ENCODE data around the gene DHRS11. TPM values are rescaled to one million over a fixed set of nuclear protein-coding genes. Genes with fewer than 3 reads are reported as not detected.

The DHRS11 gene
- total RNA-seq, 1 experiment from 2014 or later: 27.9 TPM

- no peak overlapping the region for H3K4me3 Mint-ChIP-seq
- H2BK5ac ChIP-seq (ENCODE audit: insufficient read length, low read length): no peak overlapping the region
- no peaks in the 10 kb centered on the region for H3K9me3 ChIP-seq (ENCODE audit: control insufficient read depth, low read depth, low read length)
- no peak overlapping the region for H4K8ac ChIP-seq (replicated peaks; ENCODE audit: insufficient read length, low read depth, low read length)
- no peak overlapping the region for H4K91ac ChIP-seq (ENCODE audit: insufficient read length, low read depth, low read length)
- no peak overlapping the region for H4K5ac ChIP-seq (ENCODE audit: insufficient read length, low read depth, low read length)
- no CpG with 5 or more reads among the region's 4 CpGs for WGBS (ENCODE audit: extremely low coverage, insufficient read length, low lambda C conversion rate)
- H3K9me3 Mint-ChIP-seq: no peaks in the 10 kb centered on the region
- no peak overlapping the region for H3T11ph ChIP-seq (ENCODE audit: low read length)
- peaks cover 27 to 60% of the 10 kb centered on the region in 2 experiments for H3K4me1 Mint-ChIP-seq
- H3K56ac ChIP-seq (ENCODE audit: insufficient read length, low read depth, low read length): no peak overlapping the region
- no peak overlapping the region for H2BK15ac ChIP-seq (ENCODE audit: low read depth, low read length)
- peaks cover 6% of the 10 kb centered on the region; the same call in 1 of the 2 replicates for H3K4me1 ChIP-seq (ENCODE audit: insufficient read depth, low read length)
- H3K27me3 ChIP-seq (ENCODE audit: insufficient read depth, low read length): no peaks in the 10 kb centered on the region
- no peak overlapping the region for H2BK120ac ChIP-seq (ENCODE audit: low read depth, low read length, poor library complexity, severe bottlenecking)
- no peaks in the 10 kb centered on the region for H4K20me1 ChIP-seq (ENCODE audit: control insufficient read depth, insufficient read depth, insufficient read length)
- no peak overlapping the region for H3K4ac ChIP-seq (ENCODE audit: low read depth, low read length)
- H2AK5ac ChIP-seq (ENCODE audit: insufficient read length, low read length): no peak overlapping the region
- H3K27ac Mint-ChIP-seq: no peak overlapping the region
- no peak overlapping the region for H3K18ac ChIP-seq (ENCODE audit: insufficient read length, low read depth, low read length)
- no peak overlapping the region for H3K23ac ChIP-seq (ENCODE audit: insufficient read length, low read depth, low read length)
- H3K79me1 ChIP-seq (ENCODE audit: insufficient read depth, low read depth, low read length, poor library complexity, severe bottlenecking): no peaks in the 10 kb centered on the region
- no peak overlapping the region for H2BK12ac ChIP-seq (ENCODE audit: insufficient read length, low read depth, low read length)
- H3K27me3 Mint-ChIP-seq (ENCODE audit: low read depth): peaks cover 51% of the 10 kb centered on the region
- H2BK20ac ChIP-seq (ENCODE audit: low read depth, low read length, poor library complexity, severe bottlenecking): no peak overlapping the region
- no peaks in the 10 kb centered on the region for H3K79me2 ChIP-seq (ENCODE audit: insufficient read depth, low read length)
- no peak overlapping the region for H3K9ac ChIP-seq (ENCODE audit: extremely low read depth, insufficient read length, low read length)
- DNase-seq: no peak
- H2AFZ ChIP-seq (ENCODE audit: low read length): no peak overlapping the region
- no peak overlapping the region for H3K27ac ChIP-seq (ENCODE audit: insufficient read length, low read depth, low read length)
- no peaks in the 10 kb centered on the region; a peak in 1 of 7 replicates for H3K36me3 Mint-ChIP-seq (ENCODE audit: insufficient read depth in 1 of 3, low read depth in 3 of 3)
- TF ChIP-seq, protein P1, sequence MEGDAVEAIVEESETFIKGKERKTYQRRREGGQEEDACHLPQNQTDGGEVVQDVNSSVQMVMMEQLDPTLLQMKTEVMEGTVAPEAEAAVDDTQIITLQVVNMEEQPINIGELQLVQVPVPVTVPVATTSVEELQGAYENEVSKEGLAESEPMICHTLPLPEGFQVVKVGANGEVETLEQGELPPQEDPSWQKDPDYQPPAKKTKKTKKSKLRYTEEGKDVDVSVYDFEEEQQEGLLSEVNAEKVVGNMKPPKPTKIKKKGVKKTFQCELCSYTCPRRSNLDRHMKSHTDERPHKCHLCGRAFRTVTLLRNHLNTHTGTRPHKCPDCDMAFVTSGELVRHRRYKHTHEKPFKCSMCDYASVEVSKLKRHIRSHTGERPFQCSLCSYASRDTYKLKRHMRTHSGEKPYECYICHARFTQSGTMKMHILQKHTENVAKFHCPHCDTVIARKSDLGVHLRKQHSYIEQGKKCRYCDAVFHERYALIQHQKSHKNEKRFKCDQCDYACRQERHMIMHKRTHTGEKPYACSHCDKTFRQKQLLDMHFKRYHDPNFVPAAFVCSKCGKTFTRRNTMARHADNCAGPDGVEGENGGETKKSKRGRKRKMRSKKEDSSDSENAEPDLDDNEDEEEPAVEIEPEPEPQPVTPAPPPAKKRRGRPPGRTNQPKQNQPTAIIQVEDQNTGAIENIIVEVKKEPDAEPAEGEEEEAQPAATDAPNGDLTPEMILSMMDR (conservative IDR thresholded peaks at IDR 0.05): no peak
- H3K4me2 ChIP-seq (ENCODE audit: insufficient read depth, insufficient read length, low read length): no peak overlapping the region
- H3K14ac ChIP-seq (ENCODE audit: insufficient read depth, low read length): no peak overlapping the region
- H3K23me2 ChIP-seq (ENCODE audit: insufficient read length, low read depth, low read length, poor library complexity, severe bottlenecking): no peaks in the 10 kb centered on the region
Observed at GRCh38 chr17:36631022-36631421, 39.3 kb downstream of the DHRS11 start.

All from H9 (cell line).